Neuronal stem cell (in vitro differentiated cells): ENCODE results near the gene TRMT61A.

ENCODE experiments used
- DNase-seq: peaks from one replicate; pipeline ENCODE4 v3.0.0-alpha.2; 2013; ENCODE audit warnings: low spot score
- H2AFZ ChIP-seq: one replicate; pipeline ENCODE4 v1.6.1; 2013; ENCODE audit warnings: mild to moderate bottlenecking, low read length, inconsistent platforms
- H2AK5ac ChIP-seq: 2 replicates; pipeline ENCODE4 v1.6.1; 2013; ENCODE audit warnings: low read depth, mild to moderate bottlenecking, inconsistent platforms, low read length, moderate library complexity, mixed read lengths
- H2BK120ac ChIP-seq: 2 replicates; pipeline ENCODE4 v1.6.1; 2013; ENCODE audit warnings: low read depth, mild to moderate bottlenecking, inconsistent platforms, low read length, moderate library complexity, mixed read lengths
- H2BK12ac ChIP-seq: one replicate; pipeline ENCODE4 v1.6.1; 2013; ENCODE audit warnings: low read length, inconsistent platforms
- H2BK15ac ChIP-seq: 2 replicates; pipeline ENCODE4 v1.6.1; 2013; ENCODE audit warnings: mild to moderate bottlenecking, low read length, inconsistent platforms, mixed read lengths
- H2BK5ac ChIP-seq: one replicate; pipeline ENCODE4 v1.6.1; 2013; ENCODE audit warnings: inconsistent platforms, mild to moderate bottlenecking, low read length, moderate library complexity
- H3K14ac ChIP-seq: one replicate; pipeline ENCODE4 v1.6.1; 2013; ENCODE audit warnings: low read length, inconsistent platforms
- H3K18ac ChIP-seq: 2 replicates; pipeline ENCODE4 v1.6.1; 2013; ENCODE audit warnings: low read length, inconsistent platforms
- H3K23ac ChIP-seq: 2 replicates; pipeline ENCODE4 v1.6.1; 2013; ENCODE audit warnings: low read depth, mild to moderate bottlenecking, mixed read lengths, low read length, inconsistent platforms; ENCODE audit not compliant: poor library complexity
- H3K27ac ChIP-seq: replicated peaks from 3 replicates; pipeline ENCODE4 v1.5.1; 2013; ENCODE audit warnings: low read length, inconsistent platforms
- H3K27me3 ChIP-seq, 3 experiments: 2 replicates each; pipeline ENCODE4 v1.6.1; 2013; ENCODE audit warnings: low read length in 3 of 3, mild to moderate bottlenecking in 2 of 3, inconsistent platforms in 1 of 3, low read depth in 1 of 3, mixed read lengths in 1 of 3, moderate library complexity in 1 of 3; ENCODE audit not compliant: control insufficient read depth in 3 of 3, insufficient read depth in 3 of 3
- H3K36me3 ChIP-seq, 2 donors: replicated peaks in 1 of 2; 2 replicates each; pipeline ENCODE4 v1.6.1; 2013; ENCODE audit warnings: low read length in 2 of 2; ENCODE audit not compliant: control insufficient read depth in 2 of 2, insufficient read depth in 2 of 2
- H3K4ac ChIP-seq: 2 replicates; pipeline ENCODE4 v1.6.1; 2013; ENCODE audit warnings: inconsistent platforms, mild to moderate bottlenecking, low read length, moderate library complexity
- H3K4me1 ChIP-seq, 2 donors: 1 replicate in 1 of 2; 2 replicates in 1 of 2; pipeline ENCODE4 v1.6.1; 2013; ENCODE audit warnings: low read length in 2 of 2, low read depth in 1 of 2; ENCODE audit not compliant: control insufficient read depth in 2 of 2, insufficient read depth in 1 of 2
- H3K4me2 ChIP-seq: one replicate; pipeline ENCODE4 v1.6.1; 2013; ENCODE audit warnings: mild to moderate bottlenecking, low read length, inconsistent platforms; ENCODE audit not compliant: insufficient read depth, poor library complexity, severe bottlenecking
- H3K4me3 ChIP-seq, 2 donors: 2 replicates each; pipeline ENCODE4 v1.5.1; 2013; ENCODE audit warnings: low read length in 2 of 2, mild to moderate bottlenecking in 2 of 2, inconsistent platforms in 1 of 2, moderate library complexity in 1 of 2
- H3K79me1 ChIP-seq: one replicate; pipeline ENCODE4 v1.6.1; 2013; ENCODE audit warnings: low read depth, mild to moderate bottlenecking, inconsistent platforms, low read length, moderate library complexity
- H3K9ac ChIP-seq: one replicate; pipeline ENCODE4 v1.6.1; 2013; ENCODE audit warnings: mild to moderate bottlenecking, low read depth, low read length, inconsistent platforms; ENCODE audit not compliant: poor library complexity
- H3K9me3 ChIP-seq, 2 donors: replicated peaks in 1 of 2; 2 replicates each; pipeline versions ENCODE3 to v1.6.1; 2013; ENCODE audit warnings: low read length in 2 of 2, mild to moderate bottlenecking in 2 of 2, inconsistent platforms in 1 of 2, low read depth in 1 of 2, mixed read lengths in 1 of 2, moderate library complexity in 1 of 2; ENCODE audit not compliant: control insufficient read depth in 2 of 2, insufficient read depth in 1 of 2
- H4K8ac ChIP-seq: one replicate; pipeline ENCODE4 v1.6.1; 2013; ENCODE audit warnings: low read depth, mild to moderate bottlenecking, inconsistent platforms, low read length, moderate library complexity
- H4K91ac ChIP-seq: one replicate; pipeline ENCODE4 v1.6.1; 2013; ENCODE audit warnings: low read length, low read depth, mild to moderate bottlenecking, inconsistent platforms; ENCODE audit not compliant: poor library complexity
- WGBS, 2 donors: extraction: QIAGEN DNeasy Blood & Tissue Kit; methylation state at CpG; one replicate each; pipeline ENCODE4 v1.1.7; 2013; ENCODE audit warnings: missing lambda C conversion rate in 2 of 2, mixed read lengths in 1 of 2; ENCODE audit not compliant: insufficient read length in 2 of 2, insufficient replicate concordance in 1 of 2; ENCODE audit errors: extremely low coverage in 2 of 2; 5-methylcytosine and 5-hydroxymethylcytosine counted together

Gene TRMT61A

GRCh38 chr14:103502877-103503276, 26.1 kb upstream of the TRMT61A start:
- no peak overlapping the region for H4K8ac ChIP-seq
- no CpG with 5 or more reads among the region's 18 CpGs for WGBS, 2 donors
- no peak overlapping the region for H3K14ac ChIP-seq
- H3K9ac ChIP-seq: no peak overlapping the region
- no peak overlapping the region for H3K4me3 ChIP-seq
- H3K27ac ChIP-seq: no peak overlapping the region
- H3K4ac ChIP-seq: no peak overlapping the region
- H3K18ac ChIP-seq: no peak overlapping the region
- no peak overlapping the region for H2BK120ac ChIP-seq
- H3K23ac ChIP-seq: no peak overlapping the region
- H3K4me2 ChIP-seq: no peak overlapping the region
- H4K91ac ChIP-seq: no peak overlapping the region
- peaks cover 0 to 2% (median 0%) of the 10 kb centered on the region in 3 experiments for H3K27me3 ChIP-seq
- peaks cover 42 to 91% of the 10 kb centered on the region in 2 donors for H3K36me3 ChIP-seq
- no peak overlapping the region for H2BK12ac ChIP-seq
- H2AFZ ChIP-seq: no peak overlapping the region
- no peak overlapping the region for H2BK5ac ChIP-seq
- peaks cover 0 to 7% of the 10 kb centered on the region in 2 donors for H3K4me1 ChIP-seq
- H3K79me1 ChIP-seq: peaks cover 5% of the 10 kb centered on the region
- no peak overlapping the region for H2AK5ac ChIP-seq
- DNase-seq: no peak
- no peak overlapping the region for H2BK15ac ChIP-seq
- H3K9me3 ChIP-seq: no peaks in the 10 kb centered on the region

DNA sequence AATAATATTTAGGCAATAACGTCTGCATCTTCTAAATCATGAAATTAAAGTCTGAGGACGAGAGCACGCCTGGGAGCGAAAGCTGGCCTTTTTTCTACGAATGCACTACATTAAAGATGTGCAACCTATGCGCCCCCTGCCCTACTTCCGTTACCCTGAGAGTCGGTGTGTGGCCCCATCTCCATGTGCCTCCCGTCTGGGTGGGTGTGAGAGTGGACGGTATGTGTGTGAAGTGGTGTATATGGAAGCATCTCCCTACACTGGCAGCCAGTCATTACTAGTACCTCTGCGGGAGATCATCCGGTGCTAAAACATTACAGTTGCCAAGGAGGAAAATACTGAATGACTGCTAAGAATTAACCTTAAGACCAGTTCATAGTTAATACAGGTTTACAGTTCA, 25.7 kb upstream of the TRMT61A start:
- Histone ChIP-seq H2BK15ac (no peak overlapping the region), H2BK12ac (no peak overlapping the region), H2AK5ac (no peak overlapping the region), H3K9ac (no peak overlapping the region), H3K36me3 (peaks cover 43 to 90% of the 10 kb centered on the region in 2 donors), H4K8ac (no peak overlapping the region), H3K27ac (no peak overlapping the region), H2AFZ (no peak overlapping the region), H3K14ac (no peak overlapping the region), H3K23ac (no peak overlapping the region), H3K4ac (no peak overlapping the region), H3K4me3 (no peak overlapping the region), H3K4me2 (no peak overlapping the region), H3K18ac (no peak overlapping the region), H3K4me1 (peaks cover 0 to 7% of the 10 kb centered on the region in 2 donors), H3K79me1 (peaks cover 5% of the 10 kb centered on the region), H2BK5ac (no peak overlapping the region), H2BK120ac (no peak overlapping the region), H3K9me3 (no peaks in the 10 kb centered on the region), H3K27me3 (peaks cover 0 to 2% (median 0%) of the 10 kb centered on the region in 3 experiments), H4K91ac (no peak overlapping the region)
- no peak for DNase-seq
- WGBS, 2 donors: no CpG with 5 or more reads among the region's 12 CpGs

DNA sequence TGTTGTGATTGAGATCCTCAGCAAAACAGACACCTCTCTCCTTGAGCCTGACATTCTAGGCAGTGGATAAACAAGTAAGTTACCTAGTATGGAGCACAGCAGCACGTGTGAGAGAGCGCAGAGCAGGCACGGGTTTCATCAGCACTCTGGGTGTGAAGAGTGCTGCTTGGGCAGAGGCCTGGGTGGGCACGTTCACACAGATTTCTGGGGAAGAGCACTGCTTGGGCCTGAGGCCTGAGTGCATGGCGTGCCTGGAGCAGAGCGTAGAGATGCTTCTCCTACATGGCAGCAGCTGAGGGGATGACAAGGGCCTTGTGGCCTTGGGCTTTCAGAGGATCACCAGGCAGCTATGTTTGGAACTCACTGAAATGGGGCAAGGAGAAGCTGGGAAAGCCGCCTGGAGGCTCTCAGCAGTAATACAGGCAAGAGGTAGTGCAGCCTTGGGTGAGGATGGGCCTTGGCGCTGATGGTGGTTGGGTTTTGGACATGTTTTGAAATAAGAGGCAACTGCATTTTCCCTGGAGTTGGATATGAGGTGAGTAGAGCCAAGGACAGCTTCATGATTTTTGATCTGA, 23.9 kb upstream of the TRMT61A start:
- no peak overlapping the region for H3K14ac ChIP-seq
- no peaks in the 10 kb centered on the region for H3K9me3 ChIP-seq
- H2BK12ac ChIP-seq: no peak overlapping the region
- no peak overlapping the region for H3K4me2 ChIP-seq
- no peak overlapping the region for H4K8ac ChIP-seq
- H3K4ac ChIP-seq: no peak overlapping the region
- H3K4me1 ChIP-seq: peaks cover 0 to 2% of the 10 kb centered on the region in 2 donors
- H2AFZ ChIP-seq: no peak overlapping the region
- H3K27me3 ChIP-seq: peaks cover 0 to 2% (median 0%) of the 10 kb centered on the region in 3 experiments
- no peak overlapping the region for H4K91ac ChIP-seq
- H3K36me3 ChIP-seq: peaks cover 42 to 91% of the 10 kb centered on the region in 2 donors
- H3K9ac ChIP-seq: no peak overlapping the region
- no peak overlapping the region for H3K27ac ChIP-seq
- peaks cover 5% of the 10 kb centered on the region for H3K79me1 ChIP-seq
- H2AK5ac ChIP-seq: no peak overlapping the region
- H3K4me3 ChIP-seq: no peak overlapping the region
- H3K18ac ChIP-seq: no peak overlapping the region
- no peak overlapping the region for H3K23ac ChIP-seq
- H2BK5ac ChIP-seq: no peak overlapping the region
- no peak overlapping the region for H2BK120ac ChIP-seq
- no peak for DNase-seq
- no peak overlapping the region for H2BK15ac ChIP-seq
- no CpG with 5 or more reads among the region's 8 CpGs for WGBS, 2 donors

DNA sequence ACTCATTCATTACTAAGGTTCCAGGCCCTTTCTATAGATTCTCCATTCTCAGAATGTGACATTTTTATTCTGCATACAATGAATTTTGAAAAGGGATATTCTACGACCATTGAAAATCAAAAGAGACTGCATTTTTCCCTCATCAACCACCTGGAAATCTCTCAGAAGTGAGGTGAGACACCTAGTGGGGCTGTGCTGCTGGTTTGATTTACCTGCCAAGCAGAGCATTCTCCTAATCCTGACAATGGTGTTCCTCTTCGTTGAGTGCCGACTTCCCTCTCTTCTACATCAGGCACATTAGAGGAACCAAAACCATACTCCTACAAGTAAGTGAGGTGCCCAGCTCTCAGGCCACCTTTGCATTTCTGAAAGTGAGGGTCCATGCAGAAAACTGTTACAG, 21.2 kb upstream of the TRMT61A start:
- WGBS, 2 donors: no CpG with 5 or more reads among the region's 3 CpGs
- DNase-seq: no peak

More for the DNA sequence above, 21.2 kb upstream of the TRMT61A start:
- Histone ChIP-seq H3K9ac (no peak overlapping the region), H3K36me3 (peaks cover 27 to 88% of the 10 kb centered on the region in 2 donors), H3K4me3 (no peak overlapping the region), H3K27me3 (no peaks in the 10 kb centered on the region), H3K14ac (no peak overlapping the region), H2BK15ac (no peak overlapping the region), H2AFZ (no peak overlapping the region), H3K4ac (no peak overlapping the region), H4K8ac (no peak overlapping the region), H4K91ac (no peak overlapping the region), H3K9me3 (no peaks in the 10 kb centered on the region), H3K27ac (no peak overlapping the region), H2BK12ac (no peak overlapping the region), H3K18ac (no peak overlapping the region), H2BK5ac (no peak overlapping the region), H3K4me2 (no peak overlapping the region), H3K23ac (no peak overlapping the region), H3K4me1 (no peaks in the 10 kb centered on the region), H2BK120ac (no peak overlapping the region), H2AK5ac (no peak overlapping the region), H3K79me1 (no peaks in the 10 kb centered on the region)
